HEK293T (cell line): ENCODE data around the gene ZMAT3.

Experiments
- BHLHE40 ChIP-seq: fragments of 450-650 bp; IDR thresholded peaks from 2 replicates; pipeline ENCODE4 v1.6.1; 2016; ENCODE audit warnings: mild to moderate bottlenecking, moderate library complexity, borderline replicate concordance
- ELF4 ChIP-seq: fragments of 450-650 bp; IDR thresholded peaks from 2 replicates; pipeline ENCODE4 v1.6.1; 2017; ENCODE audit warnings: antibody characterized with exemption
- FOXA1 ChIP-seq: fragments of 450-650 bp; IDR thresholded peaks from 2 replicates; pipeline ENCODE4 v1.6.1; 2016; ENCODE audit warnings: mild to moderate bottlenecking
- FOXK2 ChIP-seq: fragments of 450-650 bp; IDR thresholded peaks from 2 replicates; pipeline ENCODE4 v1.6.1; 2016; ENCODE audit warnings: mild to moderate bottlenecking
- LEF1 ChIP-seq: fragments of 450-650 bp; IDR thresholded peaks from 2 replicates; pipeline ENCODE4 v1.6.1; 2017; ENCODE audit warnings: mild to moderate bottlenecking, borderline replicate concordance
- SUZ12 ChIP-seq: fragments of 450-650 bp; IDR thresholded peaks from 2 replicates; pipeline ENCODE4 v1.6.1; 2016; ENCODE audit warnings: mild to moderate bottlenecking

- TF ChIP-seq SUZ12 (no peak), LEF1 (no peak), FOXK2 (no peak), BHLHE40 (no peak), ELF4 (no peak), FOXA1 (no peak)
Observed at GRCh38 chr3:179018808-179019207, 52.8 kb downstream of the ZMAT3 start.
